Measurements from ENCODE around the gene ASB9. TPM values are rescaled to one million over a fixed set of nuclear protein-coding genes. Genes with fewer than 3 reads are reported as not detected.

The ASB9 gene
- polyA plus RNA-seq, 1 donor, result 4.1 TPM

Other genes starting within 250 kb of the ASB9 start
- 12.2 TPM for gene ASB11, start 45.6 kb upstream of the ASB9 start, polyA plus RNA-seq (ENCODE audit: insufficient read length)
- gene PIGA, start 65.4 kb upstream of the ASB9 start, polyA plus RNA-seq (ENCODE audit: insufficient read length), result 5.4 TPM
- gene VEGFD, start 114.3 kb upstream of the ASB9 start, polyA plus RNA-seq (ENCODE audit: insufficient read length), result 0.59 TPM
- gene PIR, start 223.2 kb upstream of the ASB9 start, polyA plus RNA-seq (ENCODE audit: insufficient read length), result 2.3 TPM
- 1.8 TPM for gene BMX, start 230.7 kb upstream of the ASB9 start, polyA plus RNA-seq (ENCODE audit: insufficient read length)